HL-60 (cell line): ENCODE data around the gene CCL20.

Experiments
- GABPA ChIP-seq: IDR thresholded peaks from 2 replicates; pipeline ENCODE4 v1.6.1; 2012; ENCODE audit warnings: low read depth
- POLR2AphosphoS5 ChIP-seq: IDR thresholded peaks from 2 replicates; pipeline ENCODE4 v1.6.1; 2012; ENCODE audit warnings: low read depth
- TF ChIP-seq, protein P1 (sequence below): IDR thresholded peaks from one replicate; pipeline ENCODE4 v1.5.1; 2011; ENCODE audit warnings: low read length, control low read depth, inconsistent platforms; ENCODE audit not compliant: insufficient read depth
- TF ChIP-seq, protein P2 (sequence below): IDR thresholded peaks from 2 replicates; pipeline ENCODE4 v1.6.1; 2012; ENCODE audit warnings: low read depth; ENCODE audit not compliant: insufficient replicate concordance

DNA sequence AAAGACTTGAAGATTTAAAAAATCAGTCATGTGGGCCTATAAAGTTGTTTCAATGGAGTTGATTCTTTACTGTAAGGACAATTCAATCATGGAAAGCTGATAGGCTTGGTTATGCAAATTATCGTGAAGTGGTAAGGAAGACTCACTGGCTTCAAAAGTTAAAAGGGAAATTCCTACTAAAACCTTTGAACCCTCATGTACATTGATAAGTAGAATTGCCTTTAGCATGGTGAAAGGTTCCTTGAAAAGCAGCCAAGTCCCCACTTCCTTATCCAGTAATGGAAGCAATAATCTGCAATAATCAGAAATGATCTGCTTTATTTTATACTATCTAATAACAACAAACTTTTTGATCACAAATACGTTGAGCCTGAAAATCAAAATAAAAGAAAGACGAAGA, 14.4 kb upstream of the CCL20 start:
- TF ChIP-seq, protein P1, sequence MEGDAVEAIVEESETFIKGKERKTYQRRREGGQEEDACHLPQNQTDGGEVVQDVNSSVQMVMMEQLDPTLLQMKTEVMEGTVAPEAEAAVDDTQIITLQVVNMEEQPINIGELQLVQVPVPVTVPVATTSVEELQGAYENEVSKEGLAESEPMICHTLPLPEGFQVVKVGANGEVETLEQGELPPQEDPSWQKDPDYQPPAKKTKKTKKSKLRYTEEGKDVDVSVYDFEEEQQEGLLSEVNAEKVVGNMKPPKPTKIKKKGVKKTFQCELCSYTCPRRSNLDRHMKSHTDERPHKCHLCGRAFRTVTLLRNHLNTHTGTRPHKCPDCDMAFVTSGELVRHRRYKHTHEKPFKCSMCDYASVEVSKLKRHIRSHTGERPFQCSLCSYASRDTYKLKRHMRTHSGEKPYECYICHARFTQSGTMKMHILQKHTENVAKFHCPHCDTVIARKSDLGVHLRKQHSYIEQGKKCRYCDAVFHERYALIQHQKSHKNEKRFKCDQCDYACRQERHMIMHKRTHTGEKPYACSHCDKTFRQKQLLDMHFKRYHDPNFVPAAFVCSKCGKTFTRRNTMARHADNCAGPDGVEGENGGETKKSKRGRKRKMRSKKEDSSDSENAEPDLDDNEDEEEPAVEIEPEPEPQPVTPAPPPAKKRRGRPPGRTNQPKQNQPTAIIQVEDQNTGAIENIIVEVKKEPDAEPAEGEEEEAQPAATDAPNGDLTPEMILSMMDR: no peak
- TF ChIP-seq POLR2AphosphoS5 (no peak), GABPA (no peak)
- TF ChIP-seq, protein P2, sequence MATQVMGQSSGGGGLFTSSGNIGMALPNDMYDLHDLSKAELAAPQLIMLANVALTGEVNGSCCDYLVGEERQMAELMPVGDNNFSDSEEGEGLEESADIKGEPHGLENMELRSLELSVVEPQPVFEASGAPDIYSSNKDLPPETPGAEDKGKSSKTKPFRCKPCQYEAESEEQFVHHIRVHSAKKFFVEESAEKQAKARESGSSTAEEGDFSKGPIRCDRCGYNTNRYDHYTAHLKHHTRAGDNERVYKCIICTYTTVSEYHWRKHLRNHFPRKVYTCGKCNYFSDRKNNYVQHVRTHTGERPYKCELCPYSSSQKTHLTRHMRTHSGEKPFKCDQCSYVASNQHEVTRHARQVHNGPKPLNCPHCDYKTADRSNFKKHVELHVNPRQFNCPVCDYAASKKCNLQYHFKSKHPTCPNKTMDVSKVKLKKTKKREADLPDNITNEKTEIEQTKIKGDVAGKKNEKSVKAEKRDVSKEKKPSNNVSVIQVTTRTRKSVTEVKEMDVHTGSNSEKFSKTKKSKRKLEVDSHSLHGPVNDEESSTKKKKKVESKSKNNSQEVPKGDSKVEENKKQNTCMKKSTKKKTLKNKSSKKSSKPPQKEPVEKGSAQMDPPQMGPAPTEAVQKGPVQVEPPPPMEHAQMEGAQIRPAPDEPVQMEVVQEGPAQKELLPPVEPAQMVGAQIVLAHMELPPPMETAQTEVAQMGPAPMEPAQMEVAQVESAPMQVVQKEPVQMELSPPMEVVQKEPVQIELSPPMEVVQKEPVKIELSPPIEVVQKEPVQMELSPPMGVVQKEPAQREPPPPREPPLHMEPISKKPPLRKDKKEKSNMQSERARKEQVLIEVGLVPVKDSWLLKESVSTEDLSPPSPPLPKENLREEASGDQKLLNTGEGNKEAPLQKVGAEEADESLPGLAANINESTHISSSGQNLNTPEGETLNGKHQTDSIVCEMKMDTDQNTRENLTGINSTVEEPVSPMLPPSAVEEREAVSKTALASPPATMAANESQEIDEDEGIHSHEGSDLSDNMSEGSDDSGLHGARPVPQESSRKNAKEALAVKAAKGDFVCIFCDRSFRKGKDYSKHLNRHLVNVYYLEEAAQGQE: no peak
